Measurements from ENCODE around the gene EMC6.

EMC6 gene

GRCh38 chr17:3690094-3690715 is 21.6 kb downstream of the EMC6 start:
- Histone ChIP-seq H3K4me3 (ENCODE audit: low read depth in 1 of 5, low read length in 5 of 5) (no peak overlapping the region), H3K9ac (ENCODE audit: low read length in 5 of 5) (no peak overlapping the region), H3K36me3 (ENCODE audit: control insufficient read depth in 5 of 5, insufficient read depth in 5 of 5, low read length in 5 of 5) (no peaks in the 10 kb centered on the region), H3K4me1 (ENCODE audit: control insufficient read depth in 5 of 5, insufficient read depth in 5 of 5, low read length in 5 of 5) (peaks cover 0 to 3% (median under 1%) of the 10 kb centered on the region in 5 donors), H3K27me3 (ENCODE audit: control insufficient read depth in 5 of 5, insufficient read depth in 4 of 5, low read length in 5 of 5) (peaks cover 14 to 46% (median 31%) of the 10 kb centered on the region in 5 donors), H3K27ac (ENCODE audit: low read depth, low read length) (no peak overlapping the region), H3K9me3 (ENCODE audit: control insufficient read depth in 5 of 5, low read length in 5 of 5) (no peaks in the 10 kb centered on the region)

GRCh38 chr17:3691617-3692067 is 23.0 kb downstream of the EMC6 start:
- Histone ChIP-seq H3K4me3 (ENCODE audit: low read depth in 1 of 5, low read length in 5 of 5) (no peak overlapping the region), H3K4me1 (ENCODE audit: control insufficient read depth in 5 of 5, insufficient read depth in 5 of 5, low read length in 5 of 5) (peaks cover 0 to 17% (median 13%) of the 10 kb centered on the region in 5 donors), H3K27me3 (ENCODE audit: control insufficient read depth in 5 of 5, insufficient read depth in 4 of 5, low read length in 5 of 5) (peaks cover 19 to 52% (median 37%) of the 10 kb centered on the region in 5 donors), H3K27ac (ENCODE audit: low read depth, low read length) (no peak overlapping the region), H3K36me3 (ENCODE audit: control insufficient read depth in 5 of 5, insufficient read depth in 5 of 5, low read length in 5 of 5) (no peaks in the 10 kb centered on the region), H3K9me3 (ENCODE audit: control insufficient read depth in 5 of 5, low read length in 5 of 5) (no peaks in the 10 kb centered on the region), H3K9ac (ENCODE audit: low read length in 5 of 5) (no peak overlapping the region)

- Histone ChIP-seq H3K9me3 (ENCODE audit: control insufficient read depth in 5 of 5, low read length in 5 of 5) (no peaks in the 10 kb centered on the region), H3K4me1 (ENCODE audit: control insufficient read depth in 5 of 5, insufficient read depth in 5 of 5, low read length in 5 of 5) (peaks cover 0 to 19% (median 13%) of the 10 kb centered on the region in 5 donors), H3K9ac (ENCODE audit: low read length in 5 of 5) (no peak overlapping the region), H3K27ac (ENCODE audit: low read depth, low read length) (no peak overlapping the region), H3K4me3 (ENCODE audit: low read depth in 1 of 5, low read length in 5 of 5) (no peak overlapping the region), H3K36me3 (ENCODE audit: control insufficient read depth in 5 of 5, insufficient read depth in 5 of 5, low read length in 5 of 5) (no peaks in the 10 kb centered on the region), H3K27me3 (ENCODE audit: control insufficient read depth in 5 of 5, insufficient read depth in 4 of 5, low read length in 5 of 5) (peaks cover 21 to 57% (median 41%) of the 10 kb centered on the region in 5 donors)
These were observed 23.7 kb downstream of the EMC6 start for GRCh38 chr17:3692346-3692745.

GRCh38 chr17:3693141-3693540 is 24.5 kb downstream of the EMC6 start:
- peaks cover 0 to 6% (median 5%) of the 10 kb centered on the region in 5 donors for H3K9me3 ChIP-seq (ENCODE audit: control insufficient read depth in 5 of 5, low read length in 5 of 5)
- peaks cover 21 to 56% (median 43%) of the 10 kb centered on the region in 5 donors for H3K27me3 ChIP-seq (ENCODE audit: control insufficient read depth in 5 of 5, insufficient read depth in 4 of 5, low read length in 5 of 5)
- no peak overlapping the region for H3K4me3 ChIP-seq (ENCODE audit: low read depth in 1 of 5, low read length in 5 of 5)
- H3K4me1 ChIP-seq (ENCODE audit: control insufficient read depth in 5 of 5, insufficient read depth in 5 of 5, low read length in 5 of 5) = peaks cover 0 to 19% (median 13%) of the 10 kb centered on the region in 5 donors
- no peak overlapping the region for H3K9ac ChIP-seq (ENCODE audit: low read length in 5 of 5)
- no peaks in the 10 kb centered on the region for H3K36me3 ChIP-seq (ENCODE audit: control insufficient read depth in 5 of 5, insufficient read depth in 5 of 5, low read length in 5 of 5)
- no peak overlapping the region for H3K27ac ChIP-seq (ENCODE audit: low read depth, low read length)

- H3K4me1 ChIP-seq (ENCODE audit: control insufficient read depth in 5 of 5, insufficient read depth in 5 of 5, low read length in 5 of 5) = peaks cover 0 to 19% (median 13%) of the 10 kb centered on the region in 5 donors
- peaks cover 21 to 50% (median 37%) of the 10 kb centered on the region in 5 donors for H3K27me3 ChIP-seq (ENCODE audit: control insufficient read depth in 5 of 5, insufficient read depth in 4 of 5, low read length in 5 of 5)
- no peak overlapping the region for H3K27ac ChIP-seq (ENCODE audit: low read depth, low read length)
- no peak overlapping the region for H3K4me3 ChIP-seq (ENCODE audit: low read depth in 1 of 5, low read length in 5 of 5)
- no peaks in the 10 kb centered on the region for H3K36me3 ChIP-seq (ENCODE audit: control insufficient read depth in 5 of 5, insufficient read depth in 5 of 5, low read length in 5 of 5)
- H3K9ac ChIP-seq (ENCODE audit: low read length in 5 of 5) = no peak overlapping the region
- H3K9me3 ChIP-seq (ENCODE audit: control insufficient read depth in 5 of 5, low read length in 5 of 5) = peaks cover 0 to 11% (median 9%) of the 10 kb centered on the region in 5 donors
These were observed 25.2 kb downstream of the EMC6 start for GRCh38 chr17:3693829-3694231.

- Histone ChIP-seq H3K9me3 (ENCODE audit: control insufficient read depth in 5 of 5, low read length in 5 of 5) (peaks cover 0 to 11% (median 9%) of the 10 kb centered on the region in 5 donors), H3K36me3 (ENCODE audit: control insufficient read depth in 5 of 5, insufficient read depth in 5 of 5, low read length in 5 of 5) (no peaks in the 10 kb centered on the region), H3K27ac (ENCODE audit: low read depth, low read length) (no peak overlapping the region), H3K4me3 (ENCODE audit: low read depth in 1 of 5, low read length in 5 of 5) (peak overlapping the region; percentile 40 to 70 (median 56)), H3K27me3 (ENCODE audit: control insufficient read depth in 5 of 5, insufficient read depth in 4 of 5, low read length in 5 of 5) (peaks cover 21 to 44% (median 30%) of the 10 kb centered on the region in 5 donors), H3K4me1 (ENCODE audit: control insufficient read depth in 5 of 5, insufficient read depth in 5 of 5, low read length in 5 of 5) (peaks cover 0 to 19% (median 13%) of the 10 kb centered on the region in 5 donors), H3K9ac (ENCODE audit: low read length in 5 of 5) (no peak overlapping the region)
These were observed 26.6 kb downstream of the EMC6 start for GRCh38 chr17:3695129-3695722.

GRCh38 chr17:3695723-3696411 is 27.3 kb downstream of the EMC6 start, which contains the start of gene P2RX5:
P2RX5 (minus strand) TSS chr17:3696155; CDS start chr17:3696005, 150 bp downstream.
- peak within 1 kb of the TSS; percentile 40 to 70 (median 56) for H3K4me3 ChIP-seq (ENCODE audit: low read depth in 1 of 5, low read length in 5 of 5)
- peaks cover 0 to 11% (median 9%) of the 10 kb centered on the region in 5 donors for H3K9me3 ChIP-seq (ENCODE audit: control insufficient read depth in 5 of 5, low read length in 5 of 5)
- H3K9ac ChIP-seq (ENCODE audit: low read length in 5 of 5) = no peak within 1 kb of the TSS
- H3K4me1 ChIP-seq (ENCODE audit: control insufficient read depth in 5 of 5, insufficient read depth in 5 of 5, low read length in 5 of 5) = peaks cover 0 to 19% (median 13%) of the 10 kb centered on the region in 5 donors
- no peaks in the 10 kb centered on the region for H3K36me3 ChIP-seq (ENCODE audit: control insufficient read depth in 5 of 5, insufficient read depth in 5 of 5, low read length in 5 of 5)
- H3K27me3 ChIP-seq (ENCODE audit: control insufficient read depth in 5 of 5, insufficient read depth in 4 of 5, low read length in 5 of 5) = peaks cover 21 to 39% (median 24%) of the 10 kb centered on the region in 5 donors
- H3K27ac ChIP-seq (ENCODE audit: low read depth, low read length) = no peak within 1 kb of the TSS

GRCh38 chr17:3697103-3697476 is 28.5 kb downstream of the EMC6 start:
- Histone ChIP-seq H3K36me3 (ENCODE audit: control insufficient read depth in 5 of 5, insufficient read depth in 5 of 5, low read length in 5 of 5) (no peaks in the 10 kb centered on the region), H3K27ac (ENCODE audit: low read depth, low read length) (no peak overlapping the region), H3K9me3 (ENCODE audit: control insufficient read depth in 5 of 5, low read length in 5 of 5) (peaks cover 0 to 11% (median 9%) of the 10 kb centered on the region in 5 donors), H3K4me3 (ENCODE audit: low read depth in 1 of 5, low read length in 5 of 5) (no peak overlapping the region), H3K27me3 (ENCODE audit: control insufficient read depth in 5 of 5, insufficient read depth in 4 of 5, low read length in 5 of 5) (peaks cover 17 to 29% (median 21%) of the 10 kb centered on the region in 5 donors), H3K4me1 (ENCODE audit: control insufficient read depth in 5 of 5, insufficient read depth in 5 of 5, low read length in 5 of 5) (peaks cover 0 to 19% (median 13%) of the 10 kb centered on the region in 5 donors), H3K9ac (ENCODE audit: low read length in 5 of 5) (no peak overlapping the region)

GRCh38 chr17:3698139-3698538 is 29.5 kb downstream of the EMC6 start:
- H3K4me1 ChIP-seq (ENCODE audit: control insufficient read depth in 5 of 5, insufficient read depth in 5 of 5, low read length in 5 of 5) = peaks cover 0 to 19% (median 13%) of the 10 kb centered on the region in 5 donors
- H3K27ac ChIP-seq (ENCODE audit: low read depth, low read length) = no peak overlapping the region
- H3K9ac ChIP-seq (ENCODE audit: low read length in 5 of 5) = no peak overlapping the region
- no peak overlapping the region for H3K4me3 ChIP-seq (ENCODE audit: low read depth in 1 of 5, low read length in 5 of 5)
- H3K36me3 ChIP-seq (ENCODE audit: control insufficient read depth in 5 of 5, insufficient read depth in 5 of 5, low read length in 5 of 5) = no peaks in the 10 kb centered on the region
- peaks cover 17 to 26% (median 21%) of the 10 kb centered on the region in 5 donors for H3K27me3 ChIP-seq (ENCODE audit: control insufficient read depth in 5 of 5, insufficient read depth in 4 of 5, low read length in 5 of 5)
- H3K9me3 ChIP-seq (ENCODE audit: control insufficient read depth in 5 of 5, low read length in 5 of 5) = peaks cover 0 to 11% (median 9%) of the 10 kb centered on the region in 5 donors

Measured in subcutaneous abdominal adipose tissue (tissue), 5 donors.